SIG-M5 (cell line): ENCODE results near the gene SYT14.

ENCODE experiments used
- DNase-seq: peaks from one replicate; lab custom pipeline; 2025; lab: John Stamatoyannopoulos, UW

SYT14 gene

GRCh38 chr1:210207597-210208450, 269.8 kb downstream of the SYT14 start:
- DNase-seq: no peak

GRCh38 chr1:210213335-210213734, 275.3 kb downstream of the SYT14 start:
- DNase-seq: no peak

GRCh38 chr1:210214573-210215409, 276.8 kb downstream of the SYT14 start:
- no peak for DNase-seq

GRCh38 chr1:210217482-210217881, 279.5 kb downstream of the SYT14 start:
- no peak for DNase-seq

GRCh38 chr1:210218047-210218446, 280.0 kb downstream of the SYT14 start:
- no peak for DNase-seq
